Calu3 (cell line): Measurements from ENCODE around the gene STXBP2. TPM values are rescaled to one million over a fixed set of nuclear protein-coding genes. Genes with fewer than 3 reads are reported as not detected.

ENCODE experiments used
- BruUV-seq: library from RNA; stranded (reverse); fragments of 400-500 nt; replicated peaks from 2 replicates; lab custom pipeline; 2021; lab: Mats Ljungman, UMichigan
- CTCF ChIA-PET: fragments of 300-600 bp; sonication (Branson Sonifier 250); formaldehyde crosslinking; loops from one replicate; lab custom pipeline; 2022; ENCODE audit warnings: antibody characterized with exemption; lab: Charles Lee
- DNase-seq: peaks from one replicate; pipeline ENCODE4 v3.0.0; 2022
- H3K27ac Mint-ChIP-seq: one replicate; pipeline ENCODE4 v1.8.0; 2022; ENCODE audit warnings: mixed read lengths; ENCODE audit not compliant: unreplicated experiment
- H3K27me3 Mint-ChIP-seq: one replicate; pipeline ENCODE4 v1.8.0; 2022; ENCODE audit warnings: mixed read lengths; ENCODE audit not compliant: unreplicated experiment
- H3K36me3 Mint-ChIP-seq: one replicate; pipeline ENCODE4 v1.8.0; 2022; ENCODE audit warnings: mild to moderate bottlenecking, moderate library complexity, mixed read lengths; ENCODE audit not compliant: insufficient read depth, unreplicated experiment
- H3K4me1 Mint-ChIP-seq: one replicate; pipeline ENCODE4 v1.8.0; 2022; ENCODE audit warnings: mild to moderate bottlenecking, low read depth, mixed read lengths; ENCODE audit not compliant: unreplicated experiment
- H3K4me3 Mint-ChIP-seq: one replicate; pipeline ENCODE4 v1.8.0; 2022; ENCODE audit warnings: mild to moderate bottlenecking, low read depth, moderate library complexity, mixed read lengths; ENCODE audit not compliant: unreplicated experiment
- H3K9me3 Mint-ChIP-seq: one replicate; pipeline ENCODE4 v1.8.0; 2022; ENCODE audit warnings: low read depth, mixed read lengths; ENCODE audit not compliant: unreplicated experiment
- CTCF ChIP-seq: fragments of 200-600 bp; IDR thresholded peaks from one replicate; pipeline ENCODE4 v1.8.0; 2022; ENCODE audit warnings: antibody characterized with exemption; ENCODE audit not compliant: unreplicated experiment
- intact Hi-C: fragments of 100-400 bp; cut with micrococcal nuclease; formaldehyde crosslinking; loops from one replicate; pipeline ENCODE4 v1.10.0; 2022; ENCODE audit not compliant: unreplicated experiment
- total RNA-seq: library from RNA; stranded (reverse); gene quantifications from 2 replicates; pipeline ENCODE4 v1.2.3, GENCODE V29; 2022

Gene STXBP2
- total RNA-seq, 1 experiment from 2014 or later: 132 TPM

GRCh38 chr19:7602240-7602934 is 34.5 kb upstream of the STXBP2 start:
- DNase-seq: no peak
- no peak for TF ChIP-seq CTCF
- peaks cover 8% of the 10 kb centered on the region for H3K4me1 Mint-ChIP-seq
- H3K27me3 Mint-ChIP-seq: no peaks in the 10 kb centered on the region
- no TSS peak for BruUV-seq
- CTCF ChIA-PET: no interaction called here
- intact Hi-C loops: no loop called here
- H3K9me3 Mint-ChIP-seq: no peaks in the 10 kb centered on the region
- no peak overlapping the region for H3K27ac Mint-ChIP-seq
- H3K4me3 Mint-ChIP-seq: no peak overlapping the region
- peaks cover 16% of the 10 kb centered on the region for H3K36me3 Mint-ChIP-seq

- Mint-ChIP-seq H3K27me3 (no peaks in the 10 kb centered on the region), H3K9me3 (no peaks in the 10 kb centered on the region), H3K36me3 (peaks cover 12% of the 10 kb centered on the region), H3K4me3 (no peak overlapping the region), H3K27ac (no peak overlapping the region), H3K4me1 (peaks cover 1% of the 10 kb centered on the region)
- CTCF ChIA-PET: no interaction called here
- DNase-seq: no peak
- BruUV-seq: no TSS peak
- intact Hi-C loops: no loop called here
- no peak for TF ChIP-seq CTCF
These were observed 33.9 kb upstream of the STXBP2 start for GRCh38 chr19:7602935-7603497.

- Mint-ChIP-seq H3K4me1 (no peaks in the 10 kb centered on the region), H3K4me3 (no peak overlapping the region), H3K36me3 (peaks cover 11% of the 10 kb centered on the region), H3K9me3 (no peaks in the 10 kb centered on the region), H3K27me3 (no peaks in the 10 kb centered on the region), H3K27ac (no peak overlapping the region)
- BruUV-seq: no TSS peak
- CTCF ChIA-PET: no interaction called here
- DNase-seq: no peak
- intact Hi-C loops: no loop called here
- TF ChIP-seq CTCF: no peak
These were observed 33.0 kb upstream of the STXBP2 start for GRCh38 chr19:7603919-7604318.

- H3K9me3 Mint-ChIP-seq: no peaks in the 10 kb centered on the region
- TF ChIP-seq CTCF: no peak
- H3K27ac Mint-ChIP-seq: no peak overlapping the region
- DNase-seq: peak; percentile 25
- no peaks in the 10 kb centered on the region for H3K4me1 Mint-ChIP-seq
- no peak overlapping the region for H3K4me3 Mint-ChIP-seq
- H3K27me3 Mint-ChIP-seq: no peaks in the 10 kb centered on the region
- intact Hi-C loops: no loop called here
- H3K36me3 Mint-ChIP-seq: peaks cover 11% of the 10 kb centered on the region
- CTCF ChIA-PET: interaction anchor here (0.6 kb wide), 1 partner anchor 252 kb away, joined by 3 read pairs; no protein-coding TSS in a partner anchor
- no TSS peak for BruUV-seq
These were observed 31.3 kb upstream of the STXBP2 start for GRCh38 chr19:7605490-7606222.
